ENCODE results near the gene MFN1.

MFN1 gene

DNA sequence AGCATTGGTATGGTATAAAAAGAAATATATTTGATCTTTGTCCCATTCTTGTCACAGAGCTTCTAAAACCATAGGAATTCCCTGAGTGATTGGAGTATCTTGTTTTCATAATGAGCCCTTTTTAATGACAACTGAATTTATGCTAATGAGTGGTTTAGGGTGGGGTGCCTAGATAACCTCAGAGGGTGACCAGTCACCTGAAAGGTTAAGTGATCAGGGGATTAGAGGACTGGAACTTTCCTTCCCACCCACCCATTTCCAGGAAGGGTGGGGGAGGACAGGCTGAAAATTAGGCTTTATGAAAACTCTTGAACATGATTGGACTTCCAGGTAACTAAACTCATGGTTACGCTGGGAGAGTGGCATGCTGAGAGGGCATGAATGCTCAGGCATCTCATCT is 8.5 kb downstream of the MFN1 start:
- H3K4me3 ChIP-seq (ENCODE audit: low read depth, low read length): no peak overlapping the region
- no peak overlapping the region for H4K12ac ChIP-seq (ENCODE audit: low read depth, low read length)
- no peak overlapping the region for H3K14ac ChIP-seq (ENCODE audit: low read length)
- no peak overlapping the region for H2AK5ac ChIP-seq (ENCODE audit: low read length)
- H3K27ac ChIP-seq (ENCODE audit: low read depth, low read length): no peak overlapping the region
- no peak overlapping the region for H2BK12ac ChIP-seq (ENCODE audit: low read length)
- no peak overlapping the region for H4K91ac ChIP-seq (ENCODE audit: low read depth, low read length)
- H3K9ac ChIP-seq (ENCODE audit: low read length): no peak overlapping the region
- H3K36me3 ChIP-seq (ENCODE audit: control insufficient read depth in 1 of 2, insufficient read depth in 2 of 2, low read length in 2 of 2): peaks cover 22 to 32% of the 10 kb centered on the region in 2 experiments
- no peaks in the 10 kb centered on the region for H3K79me1 ChIP-seq (ENCODE audit: low read length)
- no peak overlapping the region for H3K4me2 ChIP-seq (ENCODE audit: low read length)
- no peaks in the 10 kb centered on the region for H3K9me3 ChIP-seq (ENCODE audit: insufficient read depth, low read depth, low read length)
- no peak overlapping the region for H3K23ac ChIP-seq (ENCODE audit: low read length)
- no peaks in the 10 kb centered on the region for H3K4me1 ChIP-seq (ENCODE audit: control insufficient read depth in 1 of 2, insufficient read depth in 2 of 2, low read length in 2 of 2)
- no CpG with 5 or more reads among the region's 1 CpG for WGBS (ENCODE audit: extremely low coverage, insufficient coverage, insufficient read length)
- no peaks in the 10 kb centered on the region for H3K79me2 ChIP-seq (ENCODE audit: control insufficient read depth, insufficient read depth, low read length, poor library complexity)
- H3K4ac ChIP-seq (ENCODE audit: low read depth, low read length): no peak overlapping the region
- H3K18ac ChIP-seq (ENCODE audit: low read length): no peak overlapping the region
- H2BK5ac ChIP-seq (ENCODE audit: low read depth, low read length, poor library complexity): no peak overlapping the region
- H4K8ac ChIP-seq (ENCODE audit: low read depth, low read length): no peak overlapping the region
- no peak for DNase-seq
- H3K27me3 ChIP-seq (ENCODE audit: insufficient read depth, low read length): no peaks in the 10 kb centered on the region
- H2AFZ ChIP-seq (ENCODE audit: insufficient read depth, low read length, poor library complexity): no peak overlapping the region
- no peak overlapping the region for H2BK120ac ChIP-seq (ENCODE audit: insufficient read depth, low read length, poor library complexity)

DNA sequence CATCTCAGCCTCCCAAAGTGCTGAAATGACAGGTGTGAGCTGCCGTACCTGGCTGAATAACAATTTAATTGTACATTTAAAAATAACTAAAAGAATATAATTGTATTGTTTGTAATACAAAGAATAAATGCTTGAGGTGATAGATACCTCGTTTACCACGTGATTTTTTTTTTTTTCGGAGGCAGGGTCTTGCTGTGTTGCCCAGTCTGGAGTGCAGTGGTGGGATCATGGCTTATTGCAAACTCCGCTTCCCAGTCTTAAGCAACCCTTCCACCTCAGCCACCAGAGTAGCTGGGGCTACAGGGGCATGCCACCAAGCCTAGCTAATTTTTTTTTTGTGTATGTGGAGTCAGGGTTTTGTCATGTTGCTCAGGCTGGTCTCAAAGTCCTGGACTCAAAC is 15.8 kb downstream of the MFN1 start:
- Histone ChIP-seq H3K23ac (ENCODE audit: low read length) (no peak overlapping the region), H3K4me1 (ENCODE audit: control insufficient read depth in 1 of 2, insufficient read depth in 2 of 2, low read length in 2 of 2) (no peaks in the 10 kb centered on the region), H3K4ac (ENCODE audit: low read depth, low read length) (no peak overlapping the region), H3K18ac (ENCODE audit: low read length) (no peak overlapping the region), H3K36me3 (ENCODE audit: control insufficient read depth in 1 of 2, insufficient read depth in 2 of 2, low read length in 2 of 2) (peaks cover 16 to 21% of the 10 kb centered on the region in 2 experiments), H4K91ac (ENCODE audit: low read depth, low read length) (no peak overlapping the region), H2BK120ac (ENCODE audit: insufficient read depth, low read length, poor library complexity) (no peak overlapping the region), H3K14ac (ENCODE audit: low read length) (no peak overlapping the region), H3K79me2 (ENCODE audit: control insufficient read depth, insufficient read depth, low read length, poor library complexity) (no peaks in the 10 kb centered on the region), H4K8ac (ENCODE audit: low read depth, low read length) (no peak overlapping the region), H2BK5ac (ENCODE audit: low read depth, low read length, poor library complexity) (no peak overlapping the region), H3K4me2 (ENCODE audit: low read length) (no peak overlapping the region), H4K12ac (ENCODE audit: low read depth, low read length) (no peak overlapping the region), H3K79me1 (ENCODE audit: low read length) (no peaks in the 10 kb centered on the region), H2AK5ac (ENCODE audit: low read length) (no peak overlapping the region), H2BK12ac (ENCODE audit: low read length) (no peak overlapping the region), H3K9ac (ENCODE audit: low read length) (no peak overlapping the region), H3K27ac (ENCODE audit: low read depth, low read length) (no peak overlapping the region), H3K9me3 (ENCODE audit: insufficient read depth, low read depth, low read length) (no peaks in the 10 kb centered on the region), H3K4me3 (ENCODE audit: low read depth, low read length) (no peak overlapping the region), H3K27me3 (ENCODE audit: insufficient read depth, low read length) (no peaks in the 10 kb centered on the region), H2AFZ (ENCODE audit: insufficient read depth, low read length, poor library complexity) (no peak overlapping the region)
- WGBS (ENCODE audit: extremely low coverage, insufficient coverage, insufficient read length): no CpG with 5 or more reads among the region's 5 CpGs
- DNase-seq: no peak

DNA sequence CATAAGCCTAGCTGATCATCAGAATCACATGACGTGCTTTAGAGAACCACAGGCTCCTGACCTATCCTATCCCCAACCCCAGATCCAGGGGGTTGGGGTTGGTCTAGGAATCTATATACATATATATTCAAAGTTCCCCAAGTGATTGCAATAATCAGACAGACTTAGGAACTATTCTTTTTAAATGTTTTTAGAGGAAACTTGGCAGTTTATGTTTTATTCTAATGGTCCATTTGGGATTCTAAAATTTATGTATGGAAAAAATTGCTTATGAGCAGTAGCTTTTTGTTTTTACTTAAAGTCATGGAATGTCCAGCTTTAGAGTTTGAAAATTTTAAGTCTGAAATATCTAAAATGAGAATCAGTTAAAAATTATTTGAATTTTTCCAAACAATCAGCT is 22.1 kb downstream of the MFN1 start:
- no peak overlapping the region for H2BK12ac ChIP-seq (ENCODE audit: low read length)
- H4K8ac ChIP-seq (ENCODE audit: low read depth, low read length): no peak overlapping the region
- H3K4me1 ChIP-seq (ENCODE audit: control insufficient read depth in 1 of 2, insufficient read depth in 2 of 2, low read length in 2 of 2): no peaks in the 10 kb centered on the region
- no peaks in the 10 kb centered on the region for H3K9me3 ChIP-seq (ENCODE audit: insufficient read depth, low read depth, low read length)
- no peak overlapping the region for H3K4me3 ChIP-seq (ENCODE audit: low read depth, low read length)
- no peaks in the 10 kb centered on the region for H3K27me3 ChIP-seq (ENCODE audit: insufficient read depth, low read length)
- no peak for DNase-seq
- no peak overlapping the region for H2AK5ac ChIP-seq (ENCODE audit: low read length)
- no peak overlapping the region for H3K4me2 ChIP-seq (ENCODE audit: low read length)
- no peaks in the 10 kb centered on the region for H3K79me1 ChIP-seq (ENCODE audit: low read length)
- H3K79me2 ChIP-seq (ENCODE audit: control insufficient read depth, insufficient read depth, low read length, poor library complexity): no peaks in the 10 kb centered on the region
- H2BK5ac ChIP-seq (ENCODE audit: low read depth, low read length, poor library complexity): no peak overlapping the region
- no peak overlapping the region for H2AFZ ChIP-seq (ENCODE audit: insufficient read depth, low read length, poor library complexity)
- H4K12ac ChIP-seq (ENCODE audit: low read depth, low read length): no peak overlapping the region
- H3K36me3 ChIP-seq (ENCODE audit: control insufficient read depth in 1 of 2, insufficient read depth in 2 of 2, low read length in 2 of 2): peaks cover 8% of the 10 kb centered on the region in 2 experiments
- H3K4ac ChIP-seq (ENCODE audit: low read depth, low read length): no peak overlapping the region
- no peak overlapping the region for H2BK120ac ChIP-seq (ENCODE audit: insufficient read depth, low read length, poor library complexity)
- H4K91ac ChIP-seq (ENCODE audit: low read depth, low read length): no peak overlapping the region
- no peak overlapping the region for H3K18ac ChIP-seq (ENCODE audit: low read length)
- no peak overlapping the region for H3K14ac ChIP-seq (ENCODE audit: low read length)
- H3K27ac ChIP-seq (ENCODE audit: low read depth, low read length): no peak overlapping the region
- no peak overlapping the region for H3K23ac ChIP-seq (ENCODE audit: low read length)
- no peak overlapping the region for H3K9ac ChIP-seq (ENCODE audit: low read length)
- WGBS (ENCODE audit: extremely low coverage, insufficient coverage, insufficient read length): no CpG with 5 or more reads among the region's 1 CpG

- Histone ChIP-seq H3K79me2 (ENCODE audit: control insufficient read depth, insufficient read depth, low read length, poor library complexity) (no peaks in the 10 kb centered on the region), H3K9me3 (ENCODE audit: insufficient read depth, low read depth, low read length) (no peaks in the 10 kb centered on the region), H2BK5ac (ENCODE audit: low read depth, low read length, poor library complexity) (no peak overlapping the region), H3K27ac (ENCODE audit: low read depth, low read length) (no peak overlapping the region), H3K79me1 (ENCODE audit: low read length) (no peaks in the 10 kb centered on the region), H3K14ac (ENCODE audit: low read length) (no peak overlapping the region), H3K18ac (ENCODE audit: low read length) (no peak overlapping the region), H4K8ac (ENCODE audit: low read depth, low read length) (no peak overlapping the region), H3K36me3 (ENCODE audit: control insufficient read depth in 1 of 2, insufficient read depth in 2 of 2, low read length in 2 of 2) (peaks cover 7 to 8% of the 10 kb centered on the region in 2 experiments), H3K23ac (ENCODE audit: low read length) (no peak overlapping the region), H4K91ac (ENCODE audit: low read depth, low read length) (no peak overlapping the region), H3K9ac (ENCODE audit: low read length) (no peak overlapping the region), H2AK5ac (ENCODE audit: low read length) (no peak overlapping the region), H3K4me2 (ENCODE audit: low read length) (no peak overlapping the region), H4K12ac (ENCODE audit: low read depth, low read length) (no peak overlapping the region), H3K4ac (ENCODE audit: low read depth, low read length) (no peak overlapping the region), H3K27me3 (ENCODE audit: insufficient read depth, low read length) (no peaks in the 10 kb centered on the region), H2BK12ac (ENCODE audit: low read length) (no peak overlapping the region), H2AFZ (ENCODE audit: insufficient read depth, low read length, poor library complexity) (no peak overlapping the region), H2BK120ac (ENCODE audit: insufficient read depth, low read length, poor library complexity) (no peak overlapping the region), H3K4me1 (ENCODE audit: control insufficient read depth in 1 of 2, insufficient read depth in 2 of 2, low read length in 2 of 2) (no peaks in the 10 kb centered on the region), H3K4me3 (ENCODE audit: low read depth, low read length) (no peak overlapping the region)
- DNase-seq: no peak
- no CpG with 5 or more reads among the region's 6 CpGs for whole genome bisulfite sequencing (ENCODE audit: extremely low coverage, insufficient coverage, insufficient read length)
Measured at GRCh38 chr3:179373938-179374337, 26.4 kb downstream of the MFN1 start.
